Stimulated activated CD4-positive, alpha-beta T cell treated with anti-CD3 and anti-CD28 coated beads, TNF-alpha, amount 100 ng/mL, for 1 hour (primary cell): ENCODE data around the gene VSX2.

Source experiments
- DNase-seq, 3 donors: peaks; one replicate each; pipeline ENCODE4 v3.0.0-alpha.2; 2020; ENCODE audit warnings: low read depth in 3 of 3, low spot score in 1 of 3

VSX2 gene

DNA sequence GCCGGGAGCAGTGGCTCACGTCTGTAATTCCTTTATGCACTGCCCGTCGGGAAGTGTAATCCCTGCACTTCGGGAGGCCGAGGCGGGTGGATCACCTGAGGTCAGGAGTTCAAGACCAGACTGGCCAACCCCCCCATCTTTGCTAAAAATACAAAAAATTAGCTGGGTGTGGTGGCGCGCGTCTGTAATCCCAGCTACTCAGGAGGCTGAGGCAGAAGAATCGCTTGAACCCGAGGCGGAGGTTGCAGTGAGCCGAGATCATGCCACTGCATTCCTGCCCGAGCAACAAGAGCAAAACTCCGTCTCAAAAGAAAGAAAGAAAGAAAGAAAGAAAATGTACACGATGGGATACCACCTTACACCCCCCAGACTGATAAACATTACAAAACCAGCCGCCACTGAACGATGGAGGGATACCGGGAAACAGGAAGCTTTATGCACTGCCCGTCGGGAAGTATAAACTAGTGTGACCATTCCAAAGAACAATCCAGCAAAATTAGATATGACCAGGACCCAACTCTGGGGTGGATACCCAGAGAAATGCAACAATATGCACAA is 62.4 kb downstream of the VSX2 start:
- DNase-seq = no peak

- no peak for DNase-seq
These were observed 62.9 kb downstream of the VSX2 start for GRCh38 chr14:74302152-74302628.

- DNase-seq = peak; percentile 65 to 76 (median 67)
These were observed 63.7 kb downstream of the VSX2 start, which contains the start of gene ABCD4 for GRCh38 chr14:74302634-74303569. ABCD4 (minus strand) TSS chr14:74302934; CDS start chr14:74302912, 22 bp downstream.

DNA sequence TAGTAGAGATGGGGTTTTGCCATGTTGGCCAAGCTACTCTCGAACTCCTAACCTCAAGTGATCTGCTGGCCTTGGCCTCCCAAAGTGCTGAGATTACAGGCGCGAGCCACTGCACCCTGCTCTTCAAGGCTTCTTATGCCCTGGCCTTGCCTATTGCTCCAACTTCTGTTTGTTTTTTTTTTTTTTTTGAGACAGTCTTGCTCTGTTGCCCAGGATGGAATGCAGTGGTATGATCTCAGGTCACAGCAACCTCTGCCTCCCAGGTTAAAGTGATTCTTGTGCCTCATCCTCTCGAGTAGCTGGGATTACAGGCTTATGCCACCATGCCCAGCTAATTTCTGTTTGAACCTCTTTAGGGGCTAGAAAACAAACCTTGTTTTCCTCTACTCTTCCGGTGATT is 69.4 kb downstream of the VSX2 start:
- DNase-seq = no peak

DNA sequence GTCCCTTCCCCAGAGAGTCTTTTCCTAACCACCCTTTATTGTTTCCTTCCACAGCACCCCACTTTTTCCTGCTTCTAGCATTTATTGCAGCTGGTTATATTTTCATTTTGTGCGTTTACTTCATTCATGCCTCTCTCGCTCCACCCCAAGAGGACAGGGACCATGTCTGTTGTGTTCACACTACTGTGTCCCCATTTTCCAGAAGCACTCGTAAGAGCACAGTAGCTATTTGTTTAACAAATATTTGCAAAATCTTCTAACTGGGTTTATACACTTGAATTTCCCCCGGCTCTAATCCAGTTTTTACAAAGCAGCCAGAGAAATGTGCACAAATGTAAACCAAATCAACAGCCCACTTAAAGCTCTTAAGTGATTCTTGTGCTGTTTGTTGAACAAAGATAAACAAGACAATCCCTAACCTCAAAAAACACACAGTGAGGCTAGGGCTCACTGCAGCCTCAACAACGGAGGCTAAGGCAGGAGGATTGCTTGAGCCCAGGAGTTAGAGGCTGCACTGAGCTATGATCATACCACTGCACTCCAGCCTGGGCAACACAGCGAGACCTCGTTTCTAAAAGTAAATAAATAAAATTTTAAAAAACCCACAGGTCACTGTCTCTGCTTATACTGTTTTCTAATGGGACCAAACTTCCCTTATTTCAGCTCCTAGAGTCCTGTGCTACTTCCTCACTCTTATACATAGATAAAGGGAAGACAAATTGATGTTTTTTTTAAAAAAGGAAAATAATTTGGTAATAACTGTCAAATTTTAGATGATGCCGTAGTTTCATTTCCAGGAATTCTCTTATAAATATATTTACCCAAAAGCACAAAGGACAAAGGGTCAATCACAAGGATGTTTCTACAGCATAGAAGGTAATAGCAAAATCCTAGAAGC is 70.1 kb downstream of the VSX2 start:
- DNase-seq = no peak

DNA sequence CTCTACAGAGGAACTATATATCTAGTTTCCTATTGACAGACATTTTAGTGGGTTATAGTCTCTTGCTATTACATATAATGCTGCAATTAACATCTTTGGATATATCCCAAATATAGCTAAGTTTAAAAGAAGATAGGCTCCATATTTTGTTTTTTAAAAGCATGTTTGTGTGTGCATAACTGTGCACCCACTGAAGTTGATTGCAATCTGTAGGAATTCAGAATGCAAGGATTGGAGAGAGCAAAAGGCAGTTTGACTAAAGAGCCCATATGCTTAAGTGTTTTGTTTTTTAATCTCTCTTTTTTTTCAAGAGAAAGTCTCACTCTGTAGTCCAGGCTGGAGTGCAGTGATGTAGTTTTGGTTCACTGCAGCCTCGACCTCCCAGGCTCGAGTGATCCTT is 72.9 kb downstream of the VSX2 start:
- DNase-seq = no peak
